T-helper 1 cell (primary cell): ENCODE data around the gene PVALEF.
"Not testable (repeated sequence)": the region's sequence is repeated elsewhere in the genome, so short reads cannot be mapped to it uniquely, and the experiment has no call there.

Experiments used
- DNase-seq, 5 donors: peaks; one replicate each; pipeline ENCODE4 v3.0.0-alpha.2; 2012 to 2020

PVALEF gene

DNA sequence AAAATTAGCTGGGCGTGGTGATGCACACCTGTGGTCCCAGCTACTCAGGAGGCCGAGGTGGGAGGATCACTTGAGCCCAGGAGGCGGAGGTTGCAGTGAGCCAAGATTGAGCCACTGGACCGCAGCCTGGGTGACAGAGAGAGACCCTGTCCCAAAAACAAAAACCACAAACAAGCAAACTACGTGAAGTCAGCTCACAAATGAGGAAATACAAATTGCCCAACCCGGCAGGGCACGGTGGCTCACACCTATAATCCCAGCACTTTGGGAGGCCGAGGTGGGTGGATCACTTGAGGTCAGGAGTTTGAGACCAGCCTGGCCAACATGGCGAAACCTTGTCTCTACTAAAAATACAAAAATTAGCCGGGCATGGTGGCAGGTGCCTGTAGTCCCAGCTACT, 19.1 kb upstream of the PVALEF start:
- DNase-seq, result not testable (repeated sequence)

DNA sequence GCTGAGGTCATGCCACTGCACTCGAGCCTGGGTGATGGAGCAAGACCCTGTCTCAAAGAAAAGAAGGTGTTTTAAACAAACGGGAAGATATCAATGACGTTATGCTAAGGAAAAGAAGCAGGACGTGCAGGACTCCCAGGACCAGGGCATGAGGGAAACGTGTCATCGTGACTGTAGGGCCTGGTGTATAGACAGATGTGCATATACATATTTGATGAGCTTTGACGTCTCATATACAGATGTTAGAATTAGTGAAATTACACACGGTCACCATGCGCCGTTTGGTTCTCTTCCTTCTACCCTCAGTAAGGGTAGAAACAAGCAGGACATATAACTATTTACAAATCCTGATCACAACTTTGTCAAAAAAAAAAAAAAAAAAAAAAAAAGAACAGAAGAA, 17.6 kb upstream of the PVALEF start:
- no peak for DNase-seq

DNA sequence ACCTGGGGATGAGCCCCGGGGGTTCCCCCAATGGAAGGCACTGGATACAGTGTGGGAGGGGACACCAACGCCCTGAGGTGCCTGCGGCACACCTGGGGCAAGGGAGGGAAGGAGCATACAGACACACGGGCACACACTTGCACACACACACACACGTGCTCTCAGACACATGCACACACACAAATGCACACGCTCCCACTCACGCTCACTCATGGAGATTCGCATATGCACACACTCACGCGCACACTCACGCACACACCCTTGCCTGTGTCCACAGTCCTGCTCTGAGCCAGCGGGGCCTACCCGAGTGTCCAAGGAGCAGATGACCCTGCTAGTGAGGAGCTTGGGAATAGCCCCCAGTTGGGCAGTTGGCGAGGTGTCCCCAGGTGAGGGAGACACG, 16.7 kb upstream of the PVALEF start:
- no peak for DNase-seq

GRCh38 chr17:81148986-81149533, 16.2 kb upstream of the PVALEF start:
- DNase-seq, result no peak

DNA sequence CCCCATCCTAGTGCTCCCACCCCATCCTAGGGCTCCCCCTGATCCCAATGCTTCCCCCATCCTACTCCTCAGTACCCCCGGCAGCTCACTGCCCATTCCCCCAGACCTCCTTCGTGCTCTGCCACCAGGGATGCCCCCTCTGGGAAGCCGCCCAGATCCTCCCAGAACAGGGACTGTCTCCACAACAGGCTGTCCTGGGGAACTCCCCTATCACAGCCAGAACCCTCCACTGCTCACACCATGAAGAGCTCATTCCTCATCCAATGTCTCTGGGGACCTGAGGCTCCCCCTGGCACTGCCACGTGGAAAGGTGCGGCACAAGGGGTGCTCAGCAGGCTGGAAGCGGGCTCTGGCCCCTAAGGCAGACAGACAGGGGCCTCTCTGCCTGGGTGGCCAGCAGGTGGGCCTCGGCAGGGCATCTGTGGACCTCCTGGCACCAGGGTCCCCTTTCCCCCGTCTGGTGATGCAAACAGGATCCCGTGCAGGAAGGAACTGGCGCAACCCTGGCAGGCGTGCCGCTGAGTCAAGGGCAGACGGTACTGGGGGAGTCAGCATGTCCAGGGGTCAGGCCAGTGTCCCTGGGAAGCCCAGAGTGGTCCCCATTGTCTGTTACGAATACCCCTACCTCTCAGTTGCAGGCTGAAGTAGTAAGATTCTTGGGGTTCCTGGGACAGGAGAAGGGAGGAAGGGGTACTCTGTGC, 14.8 kb upstream of the PVALEF start:
- DNase-seq, result no peak

DNA sequence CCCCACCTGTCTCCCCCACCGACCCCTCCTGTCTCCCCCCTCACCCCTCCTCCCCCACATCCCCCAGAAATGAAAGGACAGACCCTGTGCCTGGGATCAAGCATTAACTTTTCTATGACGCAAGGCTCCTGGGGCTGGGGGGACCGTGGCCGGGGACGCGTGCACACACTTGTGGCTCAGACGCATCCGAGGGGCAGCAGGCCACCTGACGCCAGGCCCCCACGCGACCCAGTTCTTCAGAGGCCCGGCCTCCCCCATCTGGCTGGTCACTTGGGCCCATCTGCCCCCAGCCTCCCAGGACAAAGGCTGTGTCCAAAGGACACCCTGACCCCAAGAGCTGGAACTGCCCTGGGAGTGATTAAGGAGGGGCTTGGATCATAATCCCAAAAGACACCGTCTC, 14.0 kb upstream of the PVALEF start:
- DNase-seq, result no peak

GRCh38 chr17:81152288-81152828, 12.9 kb upstream of the PVALEF start:
- no peak for DNase-seq

- peak in 1 of 5 donors; percentile 35 for DNase-seq
These were observed 11.9 kb upstream of the PVALEF start for GRCh38 chr17:81153340-81153803.

DNA sequence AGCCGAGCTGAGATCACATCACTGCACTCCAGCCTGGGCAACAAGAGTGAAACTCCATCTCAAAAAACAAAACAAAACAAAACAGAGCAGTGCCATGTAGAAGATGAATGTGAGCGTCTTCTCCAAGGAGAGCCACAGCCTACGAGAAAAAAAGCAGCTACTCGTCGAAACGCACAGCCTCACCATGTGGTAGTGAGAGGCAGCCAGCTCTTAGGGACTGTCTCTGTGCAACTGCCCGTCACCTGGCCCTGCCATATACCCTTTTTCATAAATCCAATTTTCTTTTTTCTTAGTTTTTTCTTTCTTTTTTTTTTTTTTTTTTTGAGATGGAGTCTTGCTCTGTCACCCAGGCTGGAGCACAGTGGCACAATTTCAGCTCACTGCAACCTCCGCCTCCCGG, 11.3 kb upstream of the PVALEF start:
- DNase-seq, result not testable (repeated sequence)

DNA sequence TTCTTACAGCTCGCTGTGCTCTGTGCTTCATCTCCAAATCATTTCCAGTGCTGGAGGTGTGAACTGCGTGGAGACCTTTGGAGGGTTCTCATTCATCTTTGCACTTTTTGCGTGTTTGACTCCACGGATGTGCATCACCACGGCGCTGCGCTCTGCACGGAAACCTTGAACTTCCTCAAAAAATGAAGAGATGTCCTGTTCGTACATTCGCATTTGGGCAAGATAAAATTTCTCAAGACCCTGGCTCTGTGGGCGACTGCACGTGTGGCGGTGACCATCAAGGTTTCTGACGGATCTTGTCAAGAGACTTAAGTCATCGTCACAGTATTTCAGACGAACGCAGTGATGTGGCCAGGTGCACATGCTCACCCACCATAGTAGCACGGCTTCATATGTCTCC, 10.3 kb upstream of the PVALEF start:
- DNase-seq, result no peak

DNA sequence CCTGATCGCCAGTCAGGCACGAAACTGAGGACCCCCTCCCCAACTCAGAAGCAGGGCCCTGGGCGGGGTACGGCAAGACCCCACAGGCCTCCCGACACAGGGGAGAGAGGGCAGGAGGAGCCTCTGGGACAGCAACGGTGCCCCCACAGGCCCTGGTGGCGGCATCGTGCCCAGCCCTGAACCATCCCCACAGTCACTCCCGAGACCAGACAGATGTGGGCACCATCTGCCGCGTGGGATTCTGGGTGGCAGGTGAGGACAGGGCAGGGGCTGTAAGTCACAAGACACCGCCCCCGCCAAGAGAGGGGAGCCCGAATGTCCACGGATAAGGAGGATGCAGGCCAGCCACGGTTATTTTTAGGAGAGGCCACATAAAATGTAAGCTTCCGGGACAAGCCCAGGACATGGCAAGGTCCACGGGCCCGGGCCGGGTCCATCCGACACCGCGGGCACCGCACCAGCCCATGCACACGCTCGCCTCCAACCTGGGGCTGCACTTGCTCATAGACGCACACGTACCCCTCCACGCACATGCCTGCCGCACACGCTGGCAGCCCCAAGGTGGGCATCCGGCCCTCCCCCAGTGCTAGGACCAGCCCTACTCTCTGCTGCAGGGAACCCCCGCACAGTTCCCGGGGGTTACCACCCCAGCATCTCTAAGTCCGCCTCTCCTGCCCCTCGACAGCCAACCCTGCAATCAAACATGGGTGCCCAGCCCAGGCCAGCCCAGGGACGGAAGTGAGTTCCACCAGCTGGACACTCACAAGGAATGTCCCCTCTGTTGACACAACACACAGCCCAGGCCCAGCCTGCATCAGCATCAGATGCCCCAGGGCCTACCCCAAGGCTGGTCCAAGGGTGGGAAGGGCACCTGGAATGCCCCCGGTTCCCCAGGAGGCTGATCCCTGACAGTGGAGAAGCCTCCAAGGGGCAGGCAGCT, 8.2 kb upstream of the PVALEF start:
- no peak for DNase-seq

- peak in 1 of 5 donors; percentile 9 for DNase-seq
These were observed 7.2 kb upstream of the PVALEF start for GRCh38 chr17:81157848-81158687.

DNA sequence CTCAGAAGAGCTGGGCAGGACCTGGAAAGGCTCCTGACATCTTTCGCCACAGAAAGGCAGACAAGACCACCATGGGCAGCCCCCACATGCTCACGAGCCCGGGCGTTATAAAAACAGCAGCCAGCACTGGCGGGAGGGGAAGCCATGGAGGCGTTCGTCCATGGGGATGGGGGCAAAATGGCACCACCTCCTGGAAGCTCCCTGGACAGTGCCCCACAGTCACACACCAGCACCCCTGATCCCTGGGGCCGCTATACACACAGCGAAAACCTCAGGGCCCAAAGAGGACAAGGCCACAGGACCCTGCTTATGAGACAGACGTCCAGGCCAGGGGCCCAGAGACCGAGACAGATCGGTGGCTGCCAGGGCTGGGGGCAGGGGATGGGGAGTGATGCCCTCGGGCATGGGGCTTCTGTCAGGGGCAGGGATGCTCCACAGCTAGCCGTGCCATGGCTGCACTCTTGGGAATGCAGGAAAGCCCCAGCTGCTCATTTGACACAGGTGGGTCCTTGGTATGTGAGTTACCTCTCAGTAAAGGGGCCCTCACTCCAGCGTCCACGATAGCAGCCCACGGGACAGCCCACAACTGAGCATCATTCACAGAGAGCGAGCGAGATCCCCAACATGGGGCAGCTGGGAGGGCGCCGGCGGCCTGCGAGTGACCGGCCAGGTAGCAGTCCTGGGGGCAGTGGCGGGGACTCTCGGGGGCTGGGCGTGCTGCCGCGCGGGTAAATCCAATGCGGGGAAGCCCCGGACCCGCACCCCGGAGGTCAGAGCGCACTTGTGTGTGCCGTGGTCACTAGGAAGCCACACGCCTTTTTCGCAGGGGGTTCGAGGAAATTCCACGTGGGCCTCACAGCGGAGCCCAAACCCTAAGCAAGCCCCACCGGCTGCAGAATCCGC, 6.4 kb upstream of the PVALEF start:
- DNase-seq, result no peak

- peak in 1 of 5 donors; percentile 8 for DNase-seq
These were observed 5.6 kb upstream of the PVALEF start for GRCh38 chr17:81159611-81160265.

DNA sequence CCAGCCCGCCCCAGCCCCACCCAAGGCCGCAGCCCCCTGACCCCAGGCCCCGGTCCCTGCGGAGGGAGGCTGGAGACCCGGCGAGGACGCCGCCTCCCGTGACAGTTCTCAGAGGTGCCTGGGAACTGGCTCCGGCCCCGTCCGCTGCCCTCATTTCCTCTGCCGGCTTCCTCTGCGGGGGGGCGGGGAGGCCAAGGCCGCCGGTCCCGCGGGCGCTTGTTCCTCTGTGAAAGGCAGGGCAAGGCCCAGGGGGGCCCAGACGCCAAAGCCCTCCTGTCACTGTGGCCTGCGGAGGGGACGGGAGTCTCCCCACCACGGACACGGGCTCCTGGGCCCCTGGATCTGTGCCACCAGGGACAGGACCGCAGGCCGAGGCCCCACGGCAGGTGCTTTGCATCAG, 5.0 kb upstream of the PVALEF start:
- DNase-seq, result peak in 1 of 5 donors; percentile 9

DNA sequence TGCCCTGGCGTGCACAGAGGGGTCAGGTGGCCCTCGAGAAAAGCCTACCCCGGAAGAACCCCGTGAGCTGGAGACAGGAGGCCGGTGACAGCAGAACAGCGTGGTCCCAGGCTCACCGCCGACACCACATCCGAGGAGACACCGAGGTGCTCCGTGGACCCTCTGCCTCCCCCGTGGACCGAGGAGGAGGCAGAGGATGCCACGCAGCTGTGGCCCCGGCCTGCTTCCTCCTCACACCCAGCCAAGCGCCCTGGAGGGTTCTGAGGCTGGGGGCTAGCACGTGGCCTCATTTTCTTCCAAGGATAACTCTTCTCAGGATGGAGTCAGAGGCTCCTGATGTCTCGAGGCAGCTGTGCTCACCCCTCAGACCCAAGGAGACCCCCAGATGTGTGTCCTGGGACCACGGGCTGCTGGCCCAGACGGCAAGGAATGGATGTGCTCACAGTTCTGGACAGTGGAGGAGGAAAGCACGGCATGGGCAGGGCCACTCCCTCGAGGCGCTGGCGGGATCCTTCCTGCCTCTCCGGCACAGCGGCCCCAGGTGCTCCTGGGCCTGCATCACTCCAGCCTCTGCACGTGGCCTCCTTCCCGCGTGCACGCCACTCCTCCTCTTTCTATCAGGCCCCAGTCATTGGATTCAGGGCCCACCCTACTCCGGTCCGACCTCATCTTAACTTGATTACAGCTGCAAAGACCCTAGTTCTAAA, 4.4 kb upstream of the PVALEF start:
- DNase-seq, result no peak

DNA sequence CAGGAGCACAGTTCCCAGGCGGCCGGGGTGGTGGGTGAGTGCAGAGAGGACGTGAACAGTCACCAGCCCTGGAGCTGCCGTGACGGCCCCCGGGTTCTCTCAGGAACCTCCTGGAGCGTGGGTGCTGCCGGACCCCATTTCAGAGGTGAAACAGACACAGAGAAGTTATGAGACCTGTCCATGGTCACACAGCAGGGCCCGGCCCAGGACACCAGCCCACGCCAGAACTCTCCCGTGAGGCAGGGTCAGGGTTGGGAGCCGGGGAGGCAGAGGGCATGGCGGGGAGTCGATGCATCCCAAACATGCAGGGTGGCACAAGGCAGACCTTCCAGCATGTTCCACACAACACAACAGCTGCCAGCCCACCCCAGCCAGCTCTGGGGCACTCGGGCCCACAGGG, 3.8 kb upstream of the PVALEF start:
- DNase-seq, result no peak

- peak in 1 of 5 donors; percentile 11 for DNase-seq
These were observed 3.3 kb upstream of the PVALEF start for GRCh38 chr17:81161972-81162371.

DNA sequence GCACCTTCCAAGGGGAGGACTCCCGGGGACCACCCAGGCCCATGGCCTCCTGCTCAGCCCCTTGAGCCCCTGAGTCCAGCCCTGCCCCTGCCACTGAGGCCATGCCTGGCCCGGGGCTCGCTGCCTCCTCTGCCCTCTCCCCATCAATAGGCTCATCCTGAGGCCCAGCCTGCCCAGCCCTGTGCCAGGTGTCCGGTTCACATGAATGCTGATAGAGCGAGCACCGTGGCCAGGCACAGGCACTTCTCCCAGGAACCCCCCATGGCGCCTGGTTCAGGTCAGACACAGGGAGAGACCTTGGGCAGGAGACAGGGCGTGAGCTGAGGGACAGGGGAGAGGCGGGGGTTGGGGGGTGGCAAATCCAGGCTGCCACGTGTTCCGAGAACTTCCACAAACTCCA, 2.8 kb upstream of the PVALEF start:
- no peak for DNase-seq
